HepG2 (cell line): ENCODE measurements around the gene VEGFA. TPM values are rescaled to one million over a fixed set of nuclear protein-coding genes. Genes with fewer than 3 reads are reported as not detected.

Experiments
- EZH2 ChIP-seq: conservative IDR thresholded peaks from 2 replicates; pipeline ENCODE4 v1.6.1; 2012; ENCODE audit warnings: mild to moderate bottlenecking, low read depth, low read length, moderate library complexity
- PCBP1 ChIP-seq: fragments of 200-400 bp; formaldehyde crosslinking; IDR thresholded peaks from 2 replicates; pipeline ENCODE4 v1.6.1; 2017; ENCODE audit warnings: mild to moderate bottlenecking, low read depth, low read length, borderline replicate concordance
- PPARG ChIP-seq: conservative IDR thresholded peaks from 2 replicates; pipeline ENCODE4 v1.6.1; 2016; ENCODE audit warnings: missing biosample characterization, missing genetic modification reagents
- RAD51 ChIP-seq: fragments of 450-650 bp; IDR thresholded peaks from 2 replicates; pipeline ENCODE4 v1.6.1; 2016; ENCODE audit warnings: borderline replicate concordance
- REPIN1 ChIP-seq: sonication (generic); formaldehyde crosslinking; IDR thresholded peaks from 2 replicates; pipeline ENCODE4 v1.8.0; 2022; ENCODE audit warnings: missing genetic modification reagents, low read depth, mild to moderate bottlenecking, borderline replicate concordance
- RFXAP ChIP-seq: sonication (generic); formaldehyde crosslinking; IDR thresholded peaks from 2 replicates; pipeline ENCODE4 v1.4.0; 2020; ENCODE audit warnings: missing genetic modification reagents, borderline replicate concordance
- SMAD3 ChIP-seq: sonication (generic); formaldehyde crosslinking; IDR thresholded peaks from 2 replicates; pipeline ENCODE4 v1.4.0; 2020; ENCODE audit warnings: missing genetic modification reagents
- SYNCRIP ChIP-seq: fragments of 200-400 bp; formaldehyde crosslinking; IDR thresholded peaks from 2 replicates; pipeline ENCODE4 v1.6.1; 2018; ENCODE audit warnings: mild to moderate bottlenecking, low read depth, low read length; ENCODE audit not compliant: insufficient read depth
- TERF1 ChIP-seq: sonication (generic); formaldehyde crosslinking; IDR thresholded peaks from 2 replicates; pipeline ENCODE4 v1.8.0; 2022; ENCODE audit warnings: mild to moderate bottlenecking, missing genetic modification reagents, moderate library complexity
- TFDP2 ChIP-seq: sonication (generic); formaldehyde crosslinking; IDR thresholded peaks from 2 replicates; pipeline ENCODE4 v1.4.0; 2020; ENCODE audit warnings: missing genetic modification reagents
- ZBTB42 ChIP-seq: sonication (generic); formaldehyde crosslinking; IDR thresholded peaks from 2 replicates; pipeline ENCODE4 v1.5.0; 2020; ENCODE audit warnings: mild to moderate bottlenecking, missing genetic modification reagents
- ZIK1 ChIP-seq: sonication (generic); formaldehyde crosslinking; IDR thresholded peaks from 2 replicates; pipeline ENCODE4 v1.5.0; 2020; ENCODE audit warnings: mild to moderate bottlenecking, low read depth, missing genetic modification reagents, borderline replicate concordance
- ZNF256 ChIP-seq: sonication (generic); formaldehyde crosslinking; conservative IDR thresholded peaks from 2 replicates; pipeline ENCODE4 v1.4.0; 2020; ENCODE audit warnings: missing genetic modification reagents
- ZNF629 ChIP-seq: sonication (generic); formaldehyde crosslinking; conservative IDR thresholded peaks from 2 replicates; pipeline ENCODE4 v1.5.0; 2020; ENCODE audit warnings: missing genetic modification reagents
- ZNF790 ChIP-seq: sonication (generic); formaldehyde crosslinking; IDR thresholded peaks from 2 replicates; pipeline ENCODE4 v1.8.0; 2022; ENCODE audit warnings: missing genetic modification reagents, mild to moderate bottlenecking, borderline replicate concordance
- ZSCAN30 ChIP-seq: sonication (generic); formaldehyde crosslinking; IDR thresholded peaks from 2 replicates; pipeline ENCODE4 v1.5.0; 2020; ENCODE audit warnings: mild to moderate bottlenecking, missing genetic modification reagents
- polyA plus RNA-seq, 8 experiments: library from polyadenylated mRNA; depleted of rRNA in 3 of 8; stranded (reverse) in 7 of 8; unstranded in 1 of 8; fragments of >200 nt; fragmentation: Illumina TruSeq in 4 of 8; extraction: Trizol in 4 of 8; gene quantifications; 2 replicates each; pipeline versions ENCODE4 v1.2.1 to v1.2.3, GENCODE V29; 2011 to 2016; ENCODE audit warnings: low read depth in 4 of 8, missing spikeins in 1 of 8, mixed read lengths in 1 of 8; ENCODE audit not compliant: insufficient read depth in 1 of 8
- total RNA-seq, 5 experiments: library from RNA; depleted of rRNA; stranded (reverse); fragments of >200 nt; fragmentation: Illumina TruSeq; extraction: Trizol; gene quantifications; 2 replicates each; pipeline ENCODE4 v1.2.3, GENCODE V29; 2016; ENCODE audit warnings: low read depth in 1 of 5
- TF ChIP-seq, protein P1 (sequence below): sonication (generic); formaldehyde crosslinking; IDR thresholded peaks from 2 replicates; pipeline ENCODE4 v1.8.1; 2023; ENCODE audit warnings: mild to moderate bottlenecking, missing genetic modification reagents
- TF ChIP-seq, protein P2 (sequence below): sonication (generic); formaldehyde crosslinking; IDR thresholded peaks from 2 replicates; pipeline ENCODE4 v1.4.0; 2020; ENCODE audit warnings: mild to moderate bottlenecking, low read depth, missing genetic modification reagents
- TF ChIP-seq, protein P3 (sequence below): sonication (generic); formaldehyde crosslinking; IDR thresholded peaks from 2 replicates; pipeline ENCODE4 v1.5.0; 2020; ENCODE audit warnings: missing genetic modification reagents, mild to moderate bottlenecking, borderline replicate concordance

Gene VEGFA
- total and polyA plus RNA-seq, 2 of the 13 experiments (the other 11 are each of a cell fraction or from before 2014, with no cell fraction given): 68.1 to 629 TPM

- TF ChIP-seq, protein P1, sequence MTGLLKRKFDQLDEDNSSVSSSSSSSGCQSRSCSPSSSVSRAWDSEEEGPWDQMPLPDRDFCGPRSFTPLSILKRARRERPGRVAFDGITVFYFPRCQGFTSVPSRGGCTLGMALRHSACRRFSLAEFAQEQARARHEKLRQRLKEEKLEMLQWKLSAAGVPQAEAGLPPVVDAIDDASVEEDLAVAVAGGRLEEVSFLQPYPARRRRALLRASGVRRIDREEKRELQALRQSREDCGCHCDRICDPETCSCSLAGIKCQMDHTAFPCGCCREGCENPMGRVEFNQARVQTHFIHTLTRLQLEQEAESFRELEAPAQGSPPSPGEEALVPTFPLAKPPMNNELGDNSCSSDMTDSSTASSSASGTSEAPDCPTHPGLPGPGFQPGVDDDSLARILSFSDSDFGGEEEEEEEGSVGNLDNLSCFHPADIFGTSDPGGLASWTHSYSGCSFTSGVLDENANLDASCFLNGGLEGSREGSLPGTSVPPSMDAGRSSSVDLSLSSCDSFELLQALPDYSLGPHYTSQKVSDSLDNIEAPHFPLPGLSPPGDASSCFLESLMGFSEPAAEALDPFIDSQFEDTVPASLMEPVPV: no peak
- TF ChIP-seq SYNCRIP: no peak
- TF ChIP-seq ZIK1 (CRISPR knock-in tag): no peak
- TF ChIP-seq SMAD3 (CRISPR knock-in tag): no peak
- peak; percentile 67; the same call in 1 of the 2 replicates for TF ChIP-seq ZBTB42 (CRISPR knock-in tag)
- peak; percentile 24 for TF ChIP-seq REPIN1 (CRISPR knock-in tag)
- no peak for TF ChIP-seq ZSCAN30
- TF ChIP-seq PPARG: no peak
- no peak for TF ChIP-seq TFDP2 (CRISPR knock-in tag)
- TF ChIP-seq, protein P2, sequence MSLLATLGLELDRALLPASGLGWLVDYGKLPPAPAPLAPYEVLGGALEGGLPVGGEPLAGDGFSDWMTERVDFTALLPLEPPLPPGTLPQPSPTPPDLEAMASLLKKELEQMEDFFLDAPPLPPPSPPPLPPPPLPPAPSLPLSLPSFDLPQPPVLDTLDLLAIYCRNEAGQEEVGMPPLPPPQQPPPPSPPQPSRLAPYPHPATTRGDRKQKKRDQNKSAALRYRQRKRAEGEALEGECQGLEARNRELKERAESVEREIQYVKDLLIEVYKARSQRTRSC (CRISPR knock-in tag): no peak
- TF ChIP-seq RFXAP (CRISPR knock-in tag): peak; percentile 22; the same call in 1 of the 2 replicates
- TF ChIP-seq TERF1 (CRISPR knock-in tag): no peak
- TF ChIP-seq EZH2: no peak
- no peak for TF ChIP-seq ZNF629 (CRISPR knock-in tag)
- TF ChIP-seq, protein P3, sequence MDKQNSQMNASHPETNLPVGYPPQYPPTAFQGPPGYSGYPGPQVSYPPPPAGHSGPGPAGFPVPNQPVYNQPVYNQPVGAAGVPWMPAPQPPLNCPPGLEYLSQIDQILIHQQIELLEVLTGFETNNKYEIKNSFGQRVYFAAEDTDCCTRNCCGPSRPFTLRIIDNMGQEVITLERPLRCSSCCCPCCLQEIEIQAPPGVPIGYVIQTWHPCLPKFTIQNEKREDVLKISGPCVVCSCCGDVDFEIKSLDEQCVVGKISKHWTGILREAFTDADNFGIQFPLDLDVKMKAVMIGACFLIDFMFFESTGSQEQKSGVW: no peak
- no peak for TF ChIP-seq ZNF256 (CRISPR knock-in tag)
- 0 out of 2 replicates have a peak, but pooled peaks have one; percentile 45 for TF ChIP-seq ZNF790 (CRISPR knock-in tag)
- 0 out of 2 replicates have a peak, but pooled peaks have one; percentile 24 for TF ChIP-seq PCBP1
- TF ChIP-seq RAD51: no peak
These were observed 3.3 kb downstream of the VEGFA start (continued) for GRCh38 chr6:43773050-43773979.
